ENCODE data around the gene SAMM50. TPM values are rescaled to one million over a fixed set of nuclear protein-coding genes. Genes with fewer than 3 reads are reported as not detected.

Gene SAMM50
- total RNA-seq, 1 donor from 2014 or later, result 60.5 TPM

- no peaks in the 10 kb centered on the region for H3K27me3 Mint-ChIP-seq
- intact Hi-C loops (cut with micrococcal nuclease), result no loop called here
- H3K9me3 Mint-ChIP-seq, result no peaks in the 10 kb centered on the region
- peaks cover 22% of the 10 kb centered on the region for H3K4me1 Mint-ChIP-seq
- peak overlapping the region; percentile 96 for H3K4me3 Mint-ChIP-seq
- H3K36me3 Mint-ChIP-seq (ENCODE audit: low read depth), result peaks cover 7% of the 10 kb centered on the region
- H3K27ac Mint-ChIP-seq, result peak overlapping the region; percentile 94
- DNase-seq, result peak; percentile 72
Observed at GRCh38 chr22:43955883-43956782, 891 bp downstream of the SAMM50 start.

- DNase-seq, result no peak
- peaks cover 22% of the 10 kb centered on the region for H3K4me1 Mint-ChIP-seq
- no peaks in the 10 kb centered on the region for H3K9me3 Mint-ChIP-seq
- no peak overlapping the region for H3K27ac Mint-ChIP-seq
- no peaks in the 10 kb centered on the region for H3K27me3 Mint-ChIP-seq
- H3K36me3 Mint-ChIP-seq (ENCODE audit: low read depth), result peaks cover 7% of the 10 kb centered on the region
- H3K4me3 Mint-ChIP-seq, result peak overlapping the region; percentile 96
- intact Hi-C loops (cut with micrococcal nuclease), result no loop called here
Observed at GRCh38 chr22:43956805-43957463, 1.7 kb downstream of the SAMM50 start.

GRCh38 chr22:43957871-43958270 lies 2.6 kb downstream of the SAMM50 start:
- intact Hi-C loops (cut with micrococcal nuclease), result no loop called here
- Mint-ChIP-seq H3K4me1 (peaks cover 23% of the 10 kb centered on the region), H3K4me3 (peak overlapping the region; percentile 8), H3K27ac (no peak overlapping the region), H3K27me3 (no peaks in the 10 kb centered on the region), H3K36me3 (ENCODE audit: low read depth) (peaks cover 7% of the 10 kb centered on the region), H3K9me3 (no peaks in the 10 kb centered on the region)
- no peak for DNase-seq

GRCh38 chr22:43964314-43964857 lies 9.1 kb downstream of the SAMM50 start:
- Mint-ChIP-seq H3K9me3 (no peaks in the 10 kb centered on the region), H3K27me3 (no peaks in the 10 kb centered on the region), H3K36me3 (ENCODE audit: low read depth) (peaks cover 49% of the 10 kb centered on the region), H3K27ac (no peak overlapping the region), H3K4me1 (peaks cover 5% of the 10 kb centered on the region), H3K4me3 (no peak overlapping the region)
- intact Hi-C loops (cut with micrococcal nuclease), result no loop called here
- DNase-seq, result no peak

GRCh38 chr22:43967069-43967468 lies 11.8 kb downstream of the SAMM50 start:
- peaks cover 7% of the 10 kb centered on the region for H3K4me1 Mint-ChIP-seq
- H3K27me3 Mint-ChIP-seq, result no peaks in the 10 kb centered on the region
- H3K36me3 Mint-ChIP-seq (ENCODE audit: low read depth), result peaks cover 59% of the 10 kb centered on the region
- H3K27ac Mint-ChIP-seq, result no peak overlapping the region
- H3K9me3 Mint-ChIP-seq, result no peaks in the 10 kb centered on the region
- intact Hi-C loops (cut with micrococcal nuclease), result no loop called here
- DNase-seq, result no peak
- H3K4me3 Mint-ChIP-seq, result no peak overlapping the region

GRCh38 chr22:43968614-43969013 lies 13.4 kb downstream of the SAMM50 start:
- no peak for DNase-seq
- Mint-ChIP-seq H3K27ac (no peak overlapping the region), H3K27me3 (no peaks in the 10 kb centered on the region), H3K36me3 (ENCODE audit: low read depth) (peaks cover 63% of the 10 kb centered on the region), H3K9me3 (no peaks in the 10 kb centered on the region), H3K4me3 (no peak overlapping the region), H3K4me1 (peaks cover 4% of the 10 kb centered on the region)
- intact Hi-C loops (cut with micrococcal nuclease), result no loop called here

GRCh38 chr22:43969021-43969878 lies 14.0 kb downstream of the SAMM50 start:
- Mint-ChIP-seq H3K4me3 (no peak overlapping the region), H3K4me1 (peaks cover 4% of the 10 kb centered on the region), H3K36me3 (ENCODE audit: low read depth) (peaks cover 66% of the 10 kb centered on the region), H3K27me3 (no peaks in the 10 kb centered on the region), H3K9me3 (no peaks in the 10 kb centered on the region), H3K27ac (no peak overlapping the region)
- DNase-seq, result no peak
- intact Hi-C loops (cut with micrococcal nuclease), result no loop called here

- H3K4me3 Mint-ChIP-seq, result no peak overlapping the region
- intact Hi-C loops (cut with micrococcal nuclease), result no loop called here
- no peaks in the 10 kb centered on the region for H3K27me3 Mint-ChIP-seq
- H3K36me3 Mint-ChIP-seq (ENCODE audit: low read depth), result peaks cover 61% of the 10 kb centered on the region
- no peaks in the 10 kb centered on the region for H3K9me3 Mint-ChIP-seq
- H3K27ac Mint-ChIP-seq, result no peak overlapping the region
- H3K4me1 Mint-ChIP-seq, result peaks cover 4% of the 10 kb centered on the region
- DNase-seq, result no peak
Observed at GRCh38 chr22:43969989-43970755, 14.9 kb downstream of the SAMM50 start.

- Mint-ChIP-seq H3K27ac (no peak overlapping the region), H3K9me3 (no peaks in the 10 kb centered on the region), H3K4me3 (no peak overlapping the region), H3K36me3 (ENCODE audit: low read depth) (peaks cover 59% of the 10 kb centered on the region), H3K27me3 (no peaks in the 10 kb centered on the region), H3K4me1 (peaks cover 4% of the 10 kb centered on the region)
- intact Hi-C loops (cut with micrococcal nuclease), result no loop called here
- DNase-seq, result no peak
Observed at GRCh38 chr22:43971112-43971511, 15.9 kb downstream of the SAMM50 start.

- Mint-ChIP-seq H3K4me3 (no peak overlapping the region), H3K27ac (no peak overlapping the region), H3K27me3 (no peaks in the 10 kb centered on the region), H3K9me3 (no peaks in the 10 kb centered on the region), H3K36me3 (ENCODE audit: low read depth) (peaks cover 58% of the 10 kb centered on the region), H3K4me1 (peaks cover 2% of the 10 kb centered on the region)
- intact Hi-C loops (cut with micrococcal nuclease), result no loop called here
- DNase-seq, result no peak
Observed at GRCh38 chr22:43972931-43973462, 17.8 kb downstream of the SAMM50 start.

- Mint-ChIP-seq H3K27me3 (no peaks in the 10 kb centered on the region), H3K4me3 (no peak overlapping the region), H3K4me1 (peaks cover 2% of the 10 kb centered on the region), H3K36me3 (ENCODE audit: low read depth) (peaks cover 54% of the 10 kb centered on the region), H3K27ac (no peak overlapping the region), H3K9me3 (no peaks in the 10 kb centered on the region)
- no peak for DNase-seq
- intact Hi-C loops (cut with micrococcal nuclease), result no loop called here
Observed at GRCh38 chr22:43974028-43974545, 18.8 kb downstream of the SAMM50 start.

GRCh38 chr22:43975041-43975440 lies 19.8 kb downstream of the SAMM50 start:
- no peaks in the 10 kb centered on the region for H3K27me3 Mint-ChIP-seq
- H3K4me1 Mint-ChIP-seq, result no peaks in the 10 kb centered on the region
- H3K27ac Mint-ChIP-seq, result no peak overlapping the region
- intact Hi-C loops (cut with micrococcal nuclease), result no loop called here
- DNase-seq, result no peak
- no peak overlapping the region for H3K4me3 Mint-ChIP-seq
- no peaks in the 10 kb centered on the region for H3K9me3 Mint-ChIP-seq
- peaks cover 56% of the 10 kb centered on the region for H3K36me3 Mint-ChIP-seq (ENCODE audit: low read depth)

All from activated CD4-positive, alpha-beta T cell treated with anti-CD3 and anti-CD28 coated beads, Interleukin-2, amount 10 ng/mL, durations not matched to agents 24 days and 14 days (primary cell).